CD14-positive monocyte (primary cell): ENCODE data around the gene BBOF1. TPM values are rescaled to one million over a fixed set of nuclear protein-coding genes. Genes with fewer than 3 reads are reported as not detected.

Source experiments
- DNase-seq, 3 donors: peaks; one replicate each; pipeline ENCODE4 v3.0.0-alpha.2; 2011 to 2022
- H2AFZ ChIP-seq: 2 replicates; pipeline ENCODE4 v1.6.0; 2012; ENCODE audit warnings: mild to moderate bottlenecking, low read depth, low read length, inconsistent platforms; ENCODE audit not compliant: insufficient read depth, poor library complexity, severe bottlenecking
- H3K27ac ChIP-seq, 2 donors: 1 replicate in 1 of 2; 2 replicates in 1 of 2; pipeline ENCODE4 v1.5.1; 2012 to 2013; ENCODE audit warnings: low read length in 2 of 2, control low read depth in 1 of 2, inconsistent platforms in 1 of 2, low read depth in 1 of 2, mild to moderate bottlenecking in 1 of 2
- H3K27me3 ChIP-seq, 2 donors: one replicate each; pipeline versions ENCODE4 v1.6.0 to v1.6.1; 2011 to 2013; ENCODE audit warnings: low read length in 2 of 2; ENCODE audit not compliant: control insufficient read depth in 2 of 2, insufficient read depth in 2 of 2
- H3K36me3 ChIP-seq, 2 donors: replicated peaks in 1 of 2; 1 replicate in 1 of 2; 2 replicates in 1 of 2; pipeline versions ENCODE4 v1.5.1 to v1.6.1; 2012 to 2013; ENCODE audit warnings: low read length in 2 of 2, control low read depth in 1 of 2, inconsistent platforms in 1 of 2, mild to moderate bottlenecking in 1 of 2; ENCODE audit not compliant: insufficient read depth in 2 of 2, control insufficient read depth in 1 of 2
- H3K4me1 ChIP-seq, 2 donors: 1 replicate in 1 of 2; 2 replicates in 1 of 2; pipeline versions ENCODE4 v1.5.1 to v1.6.1; 2012 to 2013; ENCODE audit warnings: low read length in 2 of 2, control low read depth in 1 of 2, inconsistent platforms in 1 of 2, mild to moderate bottlenecking in 1 of 2, moderate library complexity in 1 of 2; ENCODE audit not compliant: insufficient read depth in 2 of 2, control insufficient read depth in 1 of 2
- H3K4me2 ChIP-seq: replicated peaks from 2 replicates; pipeline ENCODE3; 2012; ENCODE audit warnings: low read length, moderate library complexity, mild to moderate bottlenecking; ENCODE audit not compliant: poor library complexity, severe bottlenecking; ENCODE audit errors: extremely low read depth
- H3K4me3 ChIP-seq, 3 experiments: fragments of 200-600 bp in 1 of 3; sonication (generic) in 1 of 3; replicated peaks in 1 of 3; 1 replicate in 2 of 3; 2 replicates in 1 of 3; pipeline ENCODE4 v1.5.1; 2011 to 2013; ENCODE audit warnings: low read length in 3 of 3, mild to moderate bottlenecking in 3 of 3, control low read depth in 2 of 3, low read depth in 2 of 3, inconsistent platforms in 1 of 3, moderate library complexity in 1 of 3
- H3K79me2 ChIP-seq: 2 replicates; pipeline ENCODE4 v1.6.0; 2012; ENCODE audit warnings: mild to moderate bottlenecking, control low read depth, inconsistent platforms, low read length, moderate library complexity; ENCODE audit not compliant: insufficient read depth
- H3K9ac ChIP-seq: 2 replicates; pipeline ENCODE4 v1.6.0; 2017; ENCODE audit warnings: low read length, mild to moderate bottlenecking; ENCODE audit not compliant: insufficient read depth, poor library complexity, severe bottlenecking
- H3K9me3 ChIP-seq, 2 donors: replicated peaks in 1 of 2; 1 replicate in 1 of 2; 2 replicates in 1 of 2; pipeline versions ENCODE4 v1.5.1 to v1.6.1; 2012 to 2013; ENCODE audit warnings: low read length in 2 of 2, control low read depth in 1 of 2; ENCODE audit not compliant: control insufficient read depth in 1 of 2, insufficient read depth in 1 of 2
- H4K20me1 ChIP-seq: 2 replicates; pipeline ENCODE4 v1.6.0; 2012; ENCODE audit warnings: mild to moderate bottlenecking, low read length, control low read depth, moderate library complexity; ENCODE audit not compliant: insufficient read depth
- H3K27ac Mint-ChIP-seq, 7 donors: one replicate each; pipeline ENCODE4 v1.8.0; 2020; ENCODE audit warnings: mild to moderate bottlenecking in 7 of 7, mixed read lengths in 7 of 7, moderate library complexity in 6 of 7, inconsistent platforms in 2 of 7
- H3K27me3 Mint-ChIP-seq, 3 donors: one replicate each; pipeline ENCODE4 v1.8.0; 2021 to 2022; ENCODE audit warnings: low read depth in 3 of 3, mild to moderate bottlenecking in 3 of 3, mixed read lengths in 3 of 3, moderate library complexity in 3 of 3, inconsistent platforms in 1 of 3
- H3K36me3 Mint-ChIP-seq, 2 donors: one replicate each; pipeline ENCODE4 v1.8.0; 2020; ENCODE audit warnings: mixed read lengths in 2 of 2, inconsistent platforms in 1 of 2, mild to moderate bottlenecking in 1 of 2
- H3K4me1 Mint-ChIP-seq: one replicate; pipeline ENCODE4 v1.8.0; 2020; ENCODE audit warnings: mild to moderate bottlenecking, mixed read lengths
- H3K4me3 Mint-ChIP-seq, 2 donors: one replicate each; pipeline ENCODE4 v1.8.0; 2020; ENCODE audit warnings: mild to moderate bottlenecking in 2 of 2, mixed read lengths in 2 of 2, moderate library complexity in 1 of 2
- H3K9me3 Mint-ChIP-seq, 7 donors: one replicate each; pipeline ENCODE4 v1.8.0; 2020 to 2022; ENCODE audit warnings: mixed read lengths in 7 of 7, mild to moderate bottlenecking in 6 of 7, moderate library complexity in 6 of 7, inconsistent platforms in 2 of 7
- CTCF ChIP-seq: fragments of 200-600 bp; IDR thresholded peaks from one replicate; pipeline ENCODE4 v1.8.0; 2022; ENCODE audit warnings: antibody characterized with exemption, mild to moderate bottlenecking
- WGBS: methylation state at CpG from one replicate; pipeline ENCODE4 v1.1.5; 2013; ENCODE audit warnings: missing lambda C conversion rate; ENCODE audit not compliant: insufficient coverage; 5-methylcytosine and 5-hydroxymethylcytosine counted together
- intact Hi-C, 2 donors: fragments of 100-400 bp; cut with micrococcal nuclease; formaldehyde crosslinking; loops; one replicate each; pipeline versions ENCODE4 v1.15.0 to v1.15.1; 2023
- polyA plus RNA-seq, 3 donors: library from polyadenylated mRNA; depleted of rRNA in 1 of 3; unstranded in 2 of 3; stranded (reverse) in 1 of 3; fragments of 300-500 nt in 2 of 3; fragments of >200 nt in 1 of 3; fragmentation: Illumina TruSeq in 2 of 3; gene quantifications; 1 replicate in 2 of 3; 2 replicates in 1 of 3; pipeline ENCODE4 v1.2.3, GENCODE V29; 2012 to 2021

The BBOF1 gene
- polyA plus RNA-seq, 3 donors = 0.01 to 0.94 TPM; not detected in 1

- Mint-ChIP-seq H3K27me3 (peaks cover 0 to 2% (median 2%) of the 10 kb centered on the region in 3 donors), H3K27ac (no peak overlapping the region), H3K4me3 (no peak overlapping the region), H3K4me1 (peaks cover 6% of the 10 kb centered on the region), H3K9me3 (no peaks in the 10 kb centered on the region), H3K36me3 (no peaks in the 10 kb centered on the region)
- Histone ChIP-seq H2AFZ (no peak overlapping the region), H3K9ac (no peak overlapping the region), H4K20me1 (no peaks in the 10 kb centered on the region), H3K36me3 (no peaks in the 10 kb centered on the region), H3K4me3 (no peak overlapping the region), H3K9me3 (no peaks in the 10 kb centered on the region), H3K4me1 (peaks cover 0 to 5% of the 10 kb centered on the region in 2 donors), H3K79me2 (no peaks in the 10 kb centered on the region), H3K27me3 (no peaks in the 10 kb centered on the region), H3K27ac (no peak overlapping the region), H3K4me2 (no peak overlapping the region)
- intact Hi-C loops = no loop called here
- no CpG with 5 or more reads among the region's 3 CpGs for WGBS
- peak; percentile 34 to 59 (median 43) for DNase-seq
- peak; percentile 80 for TF ChIP-seq CTCF
These were observed 19.1 kb downstream of the BBOF1 start for GRCh38 chr14:74038020-74038859.

GRCh38 chr14:74042296-74042695 is 23.1 kb downstream of the BBOF1 start:
- Mint-ChIP-seq H3K4me1 (no peaks in the 10 kb centered on the region), H3K27me3 (peaks cover 0 to 3% (median 2%) of the 10 kb centered on the region in 3 donors)

More at GRCh38 chr14:74042296-74042695, 23.1 kb downstream of the BBOF1 start:
- Mint-ChIP-seq H3K27ac (no peak overlapping the region), H3K36me3 (no peaks in the 10 kb centered on the region), H3K4me3 (no peak overlapping the region), H3K9me3 (no peaks in the 10 kb centered on the region)
- no peaks in the 10 kb centered on the region for H4K20me1 ChIP-seq
- H3K9ac ChIP-seq = no peak overlapping the region
- no peaks in the 10 kb centered on the region for H3K9me3 ChIP-seq
- no peak overlapping the region for H3K4me2 ChIP-seq
- H3K36me3 ChIP-seq = no peaks in the 10 kb centered on the region
- no peaks in the 10 kb centered on the region for H3K4me1 ChIP-seq
- DNase-seq = no peak
- no peak overlapping the region for H3K4me3 ChIP-seq
- no peaks in the 10 kb centered on the region for H3K27me3 ChIP-seq
- WGBS = 72% methylated on average over 2 of the region's 2 CpGs
- H2AFZ ChIP-seq = peak overlapping the region; percentile 20
- no peaks in the 10 kb centered on the region for H3K79me2 ChIP-seq
- no peak for TF ChIP-seq CTCF
- no peak overlapping the region for H3K27ac ChIP-seq
- intact Hi-C loops = no loop called here
